HEK293 (cell line): ENCODE results near the gene CEP55.

ENCODE experiments used
- CTCF ChIA-PET: fragments of 350-600 bp; formaldehyde crosslinking; extraction: SDS; loops from one replicate; lab custom pipeline; 2021; ENCODE audit warnings: antibody characterized with exemption; lab: Yijun Ruan, JAX
- POLR2A ChIA-PET: fragments of 300-600 bp; formaldehyde crosslinking; extraction: SDS; loops from one replicate; lab custom pipeline; 2020; ENCODE audit warnings: antibody characterized with exemption, inconsistent platforms; lab: Yijun Ruan, JAX
- H3K27ac ChIP-seq: fragments of 200-500 bp; sonication (Bioruptor generic); 2 replicates; pipeline ENCODE4 v1.5.1; 2014; ENCODE audit warnings: low read depth, low read length, control low read depth, inconsistent platforms; ENCODE audit errors: extremely low read depth
- H3K36me3 ChIP-seq, 2 experiments: fragments of 200-500 bp in 1 of 2; sonication (Bioruptor generic) in 1 of 2; 1 replicate in 1 of 2; 2 replicates in 1 of 2; pipeline ENCODE4 v1.5.1; 2014 to 2017; ENCODE audit warnings: inconsistent platforms in 2 of 2, low read length in 2 of 2; ENCODE audit not compliant: control insufficient read depth in 2 of 2, insufficient read depth in 1 of 2
- H3K4me1 ChIP-seq: fragments of 200-500 bp; sonication (Bioruptor generic); 2 replicates; pipeline ENCODE4 v1.5.1; 2014; ENCODE audit warnings: mild to moderate bottlenecking, low read length, inconsistent platforms; ENCODE audit not compliant: control insufficient read depth, insufficient read depth
- H3K4me3 ChIP-seq: 2 replicates; pipeline ENCODE4 v1.5.1; 2011; ENCODE audit warnings: low read depth, mild to moderate bottlenecking, control low read depth, low read length, moderate library complexity
- H3K9me3 ChIP-seq: fragments of 200-500 bp; sonication (Bioruptor generic); 2 replicates; pipeline ENCODE4 v1.5.1; 2014; ENCODE audit warnings: low read depth, low read length, inconsistent platforms; ENCODE audit not compliant: control insufficient read depth, insufficient read depth
- GLI2 ChIP-seq: fragments of 450-650 bp; formaldehyde crosslinking; IDR thresholded peaks from 2 replicates; pipeline ENCODE4; 2017; ENCODE audit warnings: missing biosample characterization, missing genetic modification characterization, low read depth, borderline replicate concordance
- GLIS1 ChIP-seq: fragments of 450-650 bp; formaldehyde crosslinking; IDR thresholded peaks from 2 replicates; pipeline ENCODE4 v1.5.1; 2016; ENCODE audit warnings: missing biosample characterization, missing genetic modification characterization
- ZBTB48 ChIP-seq: fragments of 450-650 bp; formaldehyde crosslinking; IDR thresholded peaks from 2 replicates; pipeline ENCODE4 v1.5.1; 2016; ENCODE audit warnings: missing biosample characterization, missing genetic modification characterization
- ZNF16 ChIP-seq: fragments of 450-650 bp; formaldehyde crosslinking; IDR thresholded peaks from 2 replicates; pipeline ENCODE4 v1.5.1; 2016; ENCODE audit warnings: low read depth, missing biosample characterization, missing genetic modification characterization
- ZNF169 ChIP-seq: fragments of 450-650 bp; formaldehyde crosslinking; IDR thresholded peaks from 2 replicates; pipeline ENCODE4 v1.5.1; 2016; ENCODE audit warnings: missing biosample characterization, missing genetic modification characterization
- ZNF221 ChIP-seq: fragments of 450-650 bp; formaldehyde crosslinking; IDR thresholded peaks from 2 replicates; pipeline ENCODE4 v1.5.1; 2017; ENCODE audit warnings: missing biosample characterization, missing genetic modification characterization, borderline replicate concordance
- ZNF23 ChIP-seq: fragments of 450-650 bp; formaldehyde crosslinking; IDR thresholded peaks from 2 replicates; pipeline ENCODE4 v1.5.1; 2016; ENCODE audit warnings: missing biosample characterization, missing genetic modification characterization, borderline replicate concordance
- ZNF24 ChIP-seq: fragments of 450-650 bp; formaldehyde crosslinking; IDR thresholded peaks from 2 replicates; pipeline ENCODE4 v1.5.1; 2016; ENCODE audit warnings: missing biosample characterization, missing genetic modification characterization
- ZNF26 ChIP-seq: fragments of 450-650 bp; formaldehyde crosslinking; IDR thresholded peaks from 2 replicates; pipeline ENCODE4 v1.5.1; 2016; ENCODE audit warnings: missing biosample characterization, missing genetic modification characterization
- ZNF449 ChIP-seq: fragments of 450-650 bp; formaldehyde crosslinking; IDR thresholded peaks from 2 replicates; pipeline ENCODE4 v1.5.1; 2017; ENCODE audit warnings: missing biosample characterization, mild to moderate bottlenecking, missing genetic modification characterization, moderate library complexity
- ZNF488 ChIP-seq: fragments of 450-650 bp; formaldehyde crosslinking; IDR thresholded peaks from 2 replicates; pipeline ENCODE4 v1.5.1; 2016; ENCODE audit warnings: missing biosample characterization, missing genetic modification characterization
- ZNF521 ChIP-seq: fragments of 450-650 bp; formaldehyde crosslinking; IDR thresholded peaks from 2 replicates; pipeline ENCODE4 v1.5.1; 2017; ENCODE audit warnings: missing biosample characterization, mild to moderate bottlenecking, missing genetic modification characterization
- ZNF561 ChIP-seq: fragments of 450-650 bp; IDR thresholded peaks from 2 replicates; pipeline ENCODE4 v1.5.1; 2018; ENCODE audit warnings: missing biosample characterization, missing genetic modification characterization, borderline replicate concordance
- ZNF623 ChIP-seq: fragments of 450-650 bp; formaldehyde crosslinking; IDR thresholded peaks from 2 replicates; pipeline ENCODE4 v1.5.1; 2016; ENCODE audit warnings: missing biosample characterization, missing genetic modification characterization
- ZSCAN18 ChIP-seq: fragments of 450-650 bp; formaldehyde crosslinking; IDR thresholded peaks from 2 replicates; pipeline ENCODE4 v1.5.1; 2016; ENCODE audit warnings: missing biosample characterization, missing genetic modification characterization
- TF ChIP-seq, protein P1 (sequence below): fragments of 450-650 bp; IDR thresholded peaks from 2 replicates; pipeline ENCODE4 v1.5.1; 2018; ENCODE audit warnings: missing biosample characterization, missing genetic modification characterization

The CEP55 gene

GRCh38 chr10:93447970-93448369 lies 48.4 kb upstream of the CEP55 start:
- no peak overlapping the region for H3K27ac ChIP-seq
- ChIA-PET POLR2A (no interaction called here), CTCF (interaction anchor here (0.7 kb wide), 2 partner anchors 11 to 72 kb away, joined by 4 to 5 read pairs; no protein-coding TSS in a partner anchor)
- H3K4me1 ChIP-seq: peaks cover 2% of the 10 kb centered on the region; the same call in 1 of the 2 replicates
- H3K36me3 ChIP-seq: no peaks in the 10 kb centered on the region
- no peaks in the 10 kb centered on the region for H3K9me3 ChIP-seq
- peak; percentile 96 for TF ChIP-seq ZNF623 (tag by site-specific recombination)
- TF ChIP-seq GLI2 (tag by site-specific recombination): no peak
- H3K4me3 ChIP-seq: no peak overlapping the region

GRCh38 chr10:93451244-93451947 lies 45.0 kb upstream of the CEP55 start:
- H3K4me3 ChIP-seq: no peak overlapping the region
- ChIA-PET POLR2A (no interaction called here), CTCF (no interaction called here)
- TF ChIP-seq ZNF24 (tag by site-specific recombination) (no peak), ZNF561 (no peak), ZBTB48 (tag by site-specific recombination) (no peak), GLI2 (tag by site-specific recombination) (no peak), ZNF521 (tag by site-specific recombination) (no peak), ZNF23 (tag by site-specific recombination) (no peak), ZSCAN18 (tag by site-specific recombination) (no peak), ZNF169 (tag by site-specific recombination) (no peak), ZNF221 (tag by site-specific recombination) (no peak), GLIS1 (tag by site-specific recombination) (no peak), ZNF449 (tag by site-specific recombination) (no peak), ZNF16 (tag by site-specific recombination) (no peak), ZNF488 (tag by site-specific recombination) (no peak), ZNF26 (tag by site-specific recombination) (no peak)
- TF ChIP-seq, protein P1, sequence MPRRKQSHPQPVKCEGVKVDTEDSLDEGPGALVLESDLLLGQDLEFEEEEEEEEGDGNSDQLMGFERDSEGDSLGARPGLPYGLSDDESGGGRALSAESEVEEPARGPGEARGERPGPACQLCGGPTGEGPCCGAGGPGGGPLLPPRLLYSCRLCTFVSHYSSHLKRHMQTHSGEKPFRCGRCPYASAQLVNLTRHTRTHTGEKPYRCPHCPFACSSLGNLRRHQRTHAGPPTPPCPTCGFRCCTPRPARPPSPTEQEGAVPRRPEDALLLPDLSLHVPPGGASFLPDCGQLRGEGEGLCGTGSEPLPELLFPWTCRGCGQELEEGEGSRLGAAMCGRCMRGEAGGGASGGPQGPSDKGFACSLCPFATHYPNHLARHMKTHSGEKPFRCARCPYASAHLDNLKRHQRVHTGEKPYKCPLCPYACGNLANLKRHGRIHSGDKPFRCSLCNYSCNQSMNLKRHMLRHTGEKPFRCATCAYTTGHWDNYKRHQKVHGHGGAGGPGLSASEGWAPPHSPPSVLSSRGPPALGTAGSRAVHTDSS (tag by site-specific recombination): no peak
- H3K27ac ChIP-seq: no peak overlapping the region
- H3K9me3 ChIP-seq: no peaks in the 10 kb centered on the region
- no peaks in the 10 kb centered on the region for H3K4me1 ChIP-seq
- H3K36me3 ChIP-seq: no peaks in the 10 kb centered on the region
